H9 (cell line): ENCODE results near the gene RHOD. TPM values are rescaled to one million over a fixed set of nuclear protein-coding genes. Genes with fewer than 3 reads are reported as not detected.
A peak's percentile ranks its signal among the peaks of the same experiment; 100 is the strongest.

Experiments
- DNase-seq: peaks from one replicate; pipeline ENCODE4 v3.0.0-alpha.2; 2017
- H2AFZ ChIP-seq: one replicate; pipeline ENCODE4 v1.6.1; 2013; ENCODE audit warnings: mild to moderate bottlenecking, low read length, control low read depth, moderate library complexity
- H2AK5ac ChIP-seq: 2 replicates; pipeline ENCODE4 v1.6.1; 2013; ENCODE audit warnings: low read length, control low read depth, mixed read lengths; ENCODE audit not compliant: insufficient read length
- H2BK120ac ChIP-seq: one replicate; pipeline ENCODE4 v1.6.1; 2013; ENCODE audit warnings: low read depth, mild to moderate bottlenecking, low read length, control low read depth, inconsistent platforms; ENCODE audit not compliant: poor library complexity, severe bottlenecking
- H2BK12ac ChIP-seq: 2 replicates; pipeline ENCODE4 v1.6.1; 2013; ENCODE audit warnings: low read length, control low read depth, mixed read lengths, low read depth; ENCODE audit not compliant: insufficient read length
- H2BK15ac ChIP-seq: 2 replicates; pipeline ENCODE4 v1.6.1; 2013; ENCODE audit warnings: low read depth, low read length, control low read depth
- H2BK20ac ChIP-seq: one replicate; pipeline ENCODE4 v1.6.1; 2013; ENCODE audit warnings: low read depth, mild to moderate bottlenecking, low read length, control low read depth, inconsistent platforms; ENCODE audit not compliant: poor library complexity, severe bottlenecking
- H2BK5ac ChIP-seq: 2 replicates; pipeline ENCODE4 v1.6.1; 2013; ENCODE audit warnings: low read length, control low read depth, mixed read lengths; ENCODE audit not compliant: insufficient read length
- H3K14ac ChIP-seq: 2 replicates; pipeline ENCODE4 v1.6.1; 2013; ENCODE audit warnings: low read length, control low read depth; ENCODE audit not compliant: insufficient read depth
- H3K18ac ChIP-seq: 2 replicates; pipeline ENCODE4 v1.6.1; 2013; ENCODE audit warnings: low read depth, mild to moderate bottlenecking, mixed read lengths, low read length, control low read depth; ENCODE audit not compliant: insufficient read length
- H3K23ac ChIP-seq: 2 replicates; pipeline ENCODE4 v1.6.1; 2013; ENCODE audit warnings: low read length, control low read depth, mixed read lengths, low read depth; ENCODE audit not compliant: insufficient read length
- H3K23me2 ChIP-seq: 2 replicates; pipeline ENCODE4 v1.6.1; 2013; ENCODE audit warnings: low read depth, mild to moderate bottlenecking, mixed read lengths, low read length, control low read depth; ENCODE audit not compliant: insufficient read length, poor library complexity, severe bottlenecking
- H3K27ac ChIP-seq: 2 replicates; pipeline ENCODE4 v1.5.1; 2013; ENCODE audit warnings: low read length, control low read depth, mixed read lengths, low read depth; ENCODE audit not compliant: insufficient read length
- H3K27me3 ChIP-seq: 2 replicates; pipeline ENCODE4 v1.6.1; 2013; ENCODE audit warnings: low read length, control low read depth, inconsistent platforms; ENCODE audit not compliant: insufficient read depth
- H3K4ac ChIP-seq: 2 replicates; pipeline ENCODE4 v1.6.1; 2013; ENCODE audit warnings: low read depth, mild to moderate bottlenecking, control low read depth, inconsistent platforms, low read length, moderate library complexity
- H3K4me1 ChIP-seq: 2 replicates; pipeline ENCODE4 v1.6.1; 2013; ENCODE audit warnings: low read length, control low read depth, inconsistent platforms; ENCODE audit not compliant: insufficient read depth
- H3K4me2 ChIP-seq: 2 replicates; pipeline ENCODE4 v1.6.1; 2013; ENCODE audit warnings: low read length, control low read depth, mixed read lengths; ENCODE audit not compliant: insufficient read length, insufficient read depth
- H3K56ac ChIP-seq: 2 replicates; pipeline ENCODE4 v1.6.1; 2013; ENCODE audit warnings: low read depth, mild to moderate bottlenecking, mixed read lengths, low read length, control low read depth; ENCODE audit not compliant: insufficient read length
- H3K79me1 ChIP-seq: 2 replicates; pipeline ENCODE4 v1.6.1; 2013; ENCODE audit warnings: low read depth, mild to moderate bottlenecking, moderate library complexity, low read length, control low read depth, inconsistent platforms; ENCODE audit not compliant: insufficient read depth, poor library complexity, severe bottlenecking
- H3K79me2 ChIP-seq: 2 replicates; pipeline ENCODE4 v1.6.1; 2013; ENCODE audit warnings: low read length, control low read depth, inconsistent platforms; ENCODE audit not compliant: insufficient read depth
- H3K9ac ChIP-seq: 2 replicates; pipeline ENCODE4 v1.6.1; 2013; ENCODE audit warnings: low read length, control low read depth, mixed read lengths; ENCODE audit not compliant: insufficient read length; ENCODE audit errors: extremely low read depth
- H3K9me3 ChIP-seq: one replicate; pipeline ENCODE4 v1.6.1; 2013; ENCODE audit warnings: low read depth, low read length, inconsistent platforms; ENCODE audit not compliant: control insufficient read depth
- H3T11ph ChIP-seq: one replicate; pipeline ENCODE4 v1.6.1; 2013; ENCODE audit warnings: mild to moderate bottlenecking, low read length, control low read depth, inconsistent platforms
- H4K20me1 ChIP-seq: one replicate; pipeline ENCODE4 v1.6.1; 2013; ENCODE audit not compliant: control insufficient read depth, insufficient read length, insufficient read depth
- H4K5ac ChIP-seq: 2 replicates; pipeline ENCODE4 v1.6.1; 2013; ENCODE audit warnings: low read depth, mild to moderate bottlenecking, mixed read lengths, low read length, control low read depth; ENCODE audit not compliant: insufficient read length
- H4K8ac ChIP-seq: replicated peaks from 2 replicates; pipeline ENCODE4 v1.6.1; 2013; ENCODE audit warnings: low read length, control low read depth, mixed read lengths, low read depth; ENCODE audit not compliant: insufficient read length
- H4K91ac ChIP-seq: 2 replicates; pipeline ENCODE4 v1.6.1; 2013; ENCODE audit warnings: low read depth, mild to moderate bottlenecking, moderate library complexity, mixed read lengths, low read length, control low read depth; ENCODE audit not compliant: insufficient read length
- H3K27ac Mint-ChIP-seq, 3 experiments: 2 replicates in 2 of 3; 3 replicates in 1 of 3; pipeline ENCODE4 v1.8.0; 2020 to 2021; ENCODE audit warnings: mixed read lengths in 3 of 3, mild to moderate bottlenecking in 1 of 3, moderate library complexity in 1 of 3
- H3K27me3 Mint-ChIP-seq: 2 replicates; pipeline ENCODE4 v1.8.0; 2021; ENCODE audit warnings: low read depth, mild to moderate bottlenecking, moderate library complexity, mixed read lengths
- H3K36me3 Mint-ChIP-seq, 3 experiments: 2 replicates in 2 of 3; 3 replicates in 1 of 3; pipeline ENCODE4 v1.8.0; 2020 to 2021; ENCODE audit warnings: low read depth in 3 of 3, mixed read lengths in 3 of 3; ENCODE audit not compliant: insufficient read depth in 1 of 3
- H3K4me1 Mint-ChIP-seq, 2 experiments: 2 replicates each; pipeline ENCODE4 v1.8.0; 2020; ENCODE audit warnings: mixed read lengths in 2 of 2
- H3K4me3 Mint-ChIP-seq, 2 experiments: 2 replicates in 1 of 2; 3 replicates in 1 of 2; pipeline ENCODE4 v1.8.0; 2020 to 2021; ENCODE audit warnings: mild to moderate bottlenecking in 2 of 2, mixed read lengths in 2 of 2, moderate library complexity in 1 of 2
- H3K9me3 Mint-ChIP-seq, 2 experiments: 2 replicates in 1 of 2; 3 replicates in 1 of 2; pipeline ENCODE4 v1.8.0; 2020; ENCODE audit warnings: mild to moderate bottlenecking in 2 of 2, mixed read lengths in 2 of 2, moderate library complexity in 1 of 2
- WGBS: extraction: QIAGEN DNeasy Blood & Tissue Kit; methylation state at CpG from one replicate; pipeline ENCODE4 v1.1.7; 2013; ENCODE audit warnings: missing lambda C conversion rate, low lambda C conversion rate, mixed read lengths; ENCODE audit not compliant: insufficient read length; ENCODE audit errors: extremely low coverage; 5-methylcytosine and 5-hydroxymethylcytosine counted together
- total RNA-seq: library from RNA; stranded (reverse); gene quantifications from 2 replicates; pipeline ENCODE4 v1.2.1, GENCODE V29; 2021
- TF ChIP-seq, protein P1 (sequence below): fragments of 200-600 bp; sonication (generic); conservative IDR thresholded peaks from 3 replicates; pipeline ENCODE4 v1.8.0; 2021; ENCODE audit warnings: antibody characterized with exemption, mild to moderate bottlenecking

RHOD gene
- total RNA-seq, 1 experiment from 2014 or later = 14.8 TPM

DNA sequence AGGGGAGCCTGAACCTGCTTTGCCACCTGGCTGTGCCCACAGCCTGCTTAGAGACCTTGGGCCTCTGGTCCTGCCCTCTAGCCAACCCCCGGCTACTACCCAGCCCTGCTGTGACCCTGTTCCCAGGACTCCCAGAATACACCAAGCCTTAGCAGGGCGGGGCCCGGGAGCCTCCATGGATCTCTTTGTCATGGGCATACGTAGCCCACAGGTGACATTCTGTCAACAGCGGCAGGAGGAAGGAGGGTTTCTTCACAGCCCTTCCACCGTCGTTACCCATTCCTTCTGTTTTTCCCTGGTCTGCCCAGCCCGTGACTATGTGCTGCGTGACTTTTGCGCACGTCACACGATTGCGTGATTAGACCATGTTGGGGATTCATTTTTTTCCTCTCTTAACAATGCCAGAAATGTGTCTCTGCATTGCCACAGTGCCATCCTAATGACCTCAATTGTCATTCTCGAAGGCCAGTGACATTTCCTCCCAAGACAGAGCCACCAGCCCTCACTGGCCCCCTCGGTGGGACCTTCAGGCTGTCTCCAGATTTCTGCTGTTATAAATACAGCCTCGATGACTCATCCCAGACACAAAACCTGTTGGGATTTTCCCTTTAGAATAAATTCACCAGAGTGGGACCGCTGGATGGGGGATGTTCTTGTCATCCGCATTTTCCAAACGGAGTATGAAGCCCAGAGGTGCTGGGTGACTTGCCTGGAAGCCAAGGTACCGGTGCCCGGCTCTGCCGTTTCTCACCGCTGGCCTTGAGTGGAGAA, 24.7 kb upstream of the RHOD start:
- Histone ChIP-seq H3K9ac (no peak overlapping the region), H2BK5ac (no peak overlapping the region)

More for the DNA sequence above, 24.7 kb upstream of the RHOD start:
- Histone ChIP-seq H2AK5ac (no peak overlapping the region), H3K79me1 (no peaks in the 10 kb centered on the region), H2BK20ac (no peak overlapping the region), H3K79me2 (no peaks in the 10 kb centered on the region), H4K91ac (no peak overlapping the region), H2BK12ac (no peak overlapping the region), H3K4me1 (no peaks in the 10 kb centered on the region; the same call in 1 of the 2 replicates), H3K27me3 (no peaks in the 10 kb centered on the region), H3K27ac (no peak overlapping the region), H3K56ac (no peak overlapping the region), H3K9me3 (no peaks in the 10 kb centered on the region), H2BK15ac (no peak overlapping the region), H3K23me2 (no peaks in the 10 kb centered on the region), H3K18ac (no peak overlapping the region), H4K5ac (no peak overlapping the region), H2BK120ac (no peak overlapping the region), H3K14ac (no peak overlapping the region), H4K20me1 (no peaks in the 10 kb centered on the region), H4K8ac (no peak overlapping the region), H3K4ac (no peak overlapping the region), H2AFZ (no peak overlapping the region), H3T11ph (no peak overlapping the region), H3K4me2 (no peak overlapping the region), H3K23ac (no peak overlapping the region)
- H3K27me3 Mint-ChIP-seq = peaks cover under 1% of the 10 kb centered on the region; the same call in 1 of the 2 replicates
- DNase-seq = peak; percentile 52
- no CpG with 5 or more reads among the region's 23 CpGs for WGBS
- no peak overlapping the region for H3K27ac Mint-ChIP-seq
- H3K4me1 Mint-ChIP-seq = peaks cover 21 to 23% of the 10 kb centered on the region in 2 experiments
- TF ChIP-seq, protein P1, sequence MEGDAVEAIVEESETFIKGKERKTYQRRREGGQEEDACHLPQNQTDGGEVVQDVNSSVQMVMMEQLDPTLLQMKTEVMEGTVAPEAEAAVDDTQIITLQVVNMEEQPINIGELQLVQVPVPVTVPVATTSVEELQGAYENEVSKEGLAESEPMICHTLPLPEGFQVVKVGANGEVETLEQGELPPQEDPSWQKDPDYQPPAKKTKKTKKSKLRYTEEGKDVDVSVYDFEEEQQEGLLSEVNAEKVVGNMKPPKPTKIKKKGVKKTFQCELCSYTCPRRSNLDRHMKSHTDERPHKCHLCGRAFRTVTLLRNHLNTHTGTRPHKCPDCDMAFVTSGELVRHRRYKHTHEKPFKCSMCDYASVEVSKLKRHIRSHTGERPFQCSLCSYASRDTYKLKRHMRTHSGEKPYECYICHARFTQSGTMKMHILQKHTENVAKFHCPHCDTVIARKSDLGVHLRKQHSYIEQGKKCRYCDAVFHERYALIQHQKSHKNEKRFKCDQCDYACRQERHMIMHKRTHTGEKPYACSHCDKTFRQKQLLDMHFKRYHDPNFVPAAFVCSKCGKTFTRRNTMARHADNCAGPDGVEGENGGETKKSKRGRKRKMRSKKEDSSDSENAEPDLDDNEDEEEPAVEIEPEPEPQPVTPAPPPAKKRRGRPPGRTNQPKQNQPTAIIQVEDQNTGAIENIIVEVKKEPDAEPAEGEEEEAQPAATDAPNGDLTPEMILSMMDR = no peak
- H3K36me3 Mint-ChIP-seq = no peaks in the 10 kb centered on the region
- H3K4me3 Mint-ChIP-seq = no peak overlapping the region; a peak in 1 of 5 replicates
- H3K9me3 Mint-ChIP-seq = no peaks in the 10 kb centered on the region
